HG02642 (cell line): ENCODE results near the gene WDR76.

Experiments used
- ATAC-seq: cut with Tn5 transposase; IDR thresholded peaks from one replicate; pipeline ENCODE4 v1.9.1; 2021; ENCODE audit warnings: mild to moderate bottlenecking; ENCODE audit not compliant: unreplicated experiment, poor library complexity

WDR76 gene

DNA sequence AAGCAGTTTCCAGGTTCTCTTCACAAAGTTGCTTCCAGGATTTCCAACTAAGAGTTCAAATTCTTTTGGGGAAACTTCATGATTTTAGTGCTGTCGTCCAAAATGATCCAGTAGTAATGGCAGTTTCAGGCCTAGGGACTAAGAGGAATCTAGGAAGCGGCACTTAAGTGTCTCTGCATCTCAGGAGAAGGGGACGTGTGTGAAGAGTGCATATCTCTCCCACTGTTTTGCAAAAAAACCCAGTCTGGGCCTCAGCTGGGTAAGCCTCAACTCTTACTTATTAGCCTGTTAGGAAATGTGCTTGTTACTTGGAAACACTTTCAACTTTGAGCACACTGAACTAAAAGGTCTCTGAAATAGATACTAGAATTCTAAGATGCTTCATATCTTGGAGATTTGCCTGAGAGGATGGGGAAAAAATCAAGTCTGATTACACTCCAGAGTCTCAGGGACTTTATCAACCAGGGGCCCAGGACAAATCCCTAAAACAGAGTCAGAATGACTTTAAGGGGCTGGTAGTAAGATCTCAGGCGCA lies 81.8 kb downstream of the WDR76 start:
- no peak for ATAC-seq

- ATAC-seq: no peak
These were observed 84.5 kb downstream of the WDR76 start for GRCh38 chr15:43911235-43911781.

GRCh38 chr15:43912208-43912607 lies 85.4 kb downstream of the WDR76 start:
- ATAC-seq: no peak

DNA sequence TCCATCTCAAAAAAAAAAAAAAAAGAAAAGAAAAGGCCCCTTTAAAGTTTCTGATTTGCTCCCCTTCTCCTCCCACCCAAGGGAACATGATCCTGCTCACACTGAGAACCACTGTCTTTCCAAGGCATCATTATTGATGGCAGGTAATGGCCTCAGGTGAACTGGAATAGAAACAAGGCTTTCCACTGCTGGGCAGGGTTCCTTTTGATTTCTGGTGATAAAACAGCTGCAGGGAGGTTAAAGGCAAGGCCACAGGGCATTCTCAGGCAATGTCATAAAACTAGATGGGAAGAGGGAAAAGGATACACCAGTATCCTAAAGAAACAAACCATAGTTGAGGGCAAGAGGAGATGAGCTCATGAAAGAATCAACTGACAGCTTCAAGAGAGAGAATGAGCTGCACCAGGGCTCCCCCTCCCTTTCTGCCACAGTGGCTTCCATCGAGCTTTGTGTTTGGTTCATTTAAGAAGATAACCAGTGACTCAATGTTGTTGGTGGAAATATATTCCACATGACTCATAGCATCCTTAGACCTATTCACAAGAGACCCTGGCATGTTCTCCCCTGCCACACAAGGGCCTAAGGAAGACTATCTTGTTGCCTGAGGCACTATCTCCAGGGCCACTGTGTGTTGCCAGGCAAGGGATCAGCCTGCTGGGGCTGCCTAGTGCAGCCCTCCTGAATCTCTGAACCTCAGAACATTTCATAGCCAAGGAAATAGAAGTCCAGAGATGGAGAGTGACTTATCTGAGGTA lies 86.4 kb downstream of the WDR76 start:
- no peak for ATAC-seq

DNA sequence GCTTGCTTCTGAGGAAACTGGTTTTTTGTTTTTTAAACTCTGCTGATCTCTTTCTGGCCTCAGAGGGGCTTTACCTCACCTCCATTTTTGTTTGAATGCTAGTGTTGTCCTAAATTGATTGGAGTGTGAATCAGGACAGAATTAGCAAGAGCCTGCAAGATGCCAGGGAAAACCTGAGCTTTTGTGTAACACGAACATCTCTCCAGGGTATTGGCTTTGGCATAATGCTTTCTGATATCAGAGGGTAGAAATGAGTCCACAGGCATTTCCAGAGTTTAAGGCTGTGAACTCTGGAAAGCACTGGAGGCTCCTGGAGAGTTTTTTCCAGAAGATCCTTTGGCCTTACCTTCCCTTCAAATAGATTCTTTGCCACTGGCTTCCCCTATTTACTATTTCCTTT lies 87.1 kb downstream of the WDR76 start:
- ATAC-seq: no peak

- no peak for ATAC-seq
These were observed 89.0 kb downstream of the WDR76 start for GRCh38 chr15:43915631-43916325.

DNA sequence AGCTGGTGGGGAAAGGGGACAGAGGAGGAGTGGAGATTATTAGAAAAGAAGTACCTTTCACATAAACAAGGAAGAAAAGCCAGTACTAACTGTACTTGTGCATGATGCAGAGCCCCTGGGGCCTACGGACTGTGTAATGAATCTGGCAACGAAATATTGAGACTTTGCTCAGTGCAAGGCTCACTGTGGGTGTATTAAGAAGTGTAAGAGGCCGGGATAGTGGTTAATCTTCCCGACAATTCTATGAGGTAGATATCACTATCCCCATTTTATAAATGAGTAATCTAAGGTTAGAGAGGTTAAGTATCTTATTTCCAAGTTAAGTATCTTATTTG lies 89.5 kb downstream of the WDR76 start:
- ATAC-seq: no peak
